HL-60 (cell line): ENCODE data around the gene ZNF511.

ENCODE experiments used
- DNase-seq, 2 experiments: peaks; one replicate each; pipeline ENCODE4 v3.0.0-alpha.2; 2010 to 2020; ENCODE audit warnings: low read depth in 1 of 2, low spot score in 1 of 2
- H3K27ac ChIP-seq: fragments of 250-450 bp; sonication (Bioruptor Pico); replicated peaks from 2 replicates; pipeline ENCODE4 v1.5.1; 2020; ENCODE audit warnings: mild to moderate bottlenecking, moderate library complexity
- H3K27me3 ChIP-seq: fragments of 250-450 bp; sonication (Bioruptor Pico); 2 replicates; pipeline ENCODE4 v1.5.1; 2021; ENCODE audit warnings: mild to moderate bottlenecking, moderate library complexity; ENCODE audit not compliant: insufficient read depth, poor library complexity, severe bottlenecking
- H3K4me3 ChIP-seq: replicated peaks from 2 replicates; pipeline ENCODE4 v1.5.1; 2011; ENCODE audit warnings: mild to moderate bottlenecking, control low read depth, low read length; ENCODE audit not compliant: insufficient read depth
- GABPA ChIP-seq: IDR thresholded peaks from 2 replicates; pipeline ENCODE4 v1.6.1; 2012; ENCODE audit warnings: low read depth
- POLR2AphosphoS5 ChIP-seq: IDR thresholded peaks from 2 replicates; pipeline ENCODE4 v1.6.1; 2012; ENCODE audit warnings: low read depth
- SPI1 ChIP-seq: IDR thresholded peaks from 2 replicates; pipeline ENCODE4 v1.6.1; 2012; ENCODE audit warnings: low read depth, mild to moderate bottlenecking, borderline replicate concordance
- TF ChIP-seq, protein P1 (sequence below): IDR thresholded peaks from one replicate; pipeline ENCODE4 v1.5.1; 2011; ENCODE audit warnings: low read length, control low read depth, inconsistent platforms; ENCODE audit not compliant: insufficient read depth
- TF ChIP-seq, protein P2 (sequence below): IDR thresholded peaks from 2 replicates; pipeline ENCODE4 v1.6.1; 2012; ENCODE audit warnings: low read depth; ENCODE audit not compliant: insufficient replicate concordance

The ZNF511 gene

DNA sequence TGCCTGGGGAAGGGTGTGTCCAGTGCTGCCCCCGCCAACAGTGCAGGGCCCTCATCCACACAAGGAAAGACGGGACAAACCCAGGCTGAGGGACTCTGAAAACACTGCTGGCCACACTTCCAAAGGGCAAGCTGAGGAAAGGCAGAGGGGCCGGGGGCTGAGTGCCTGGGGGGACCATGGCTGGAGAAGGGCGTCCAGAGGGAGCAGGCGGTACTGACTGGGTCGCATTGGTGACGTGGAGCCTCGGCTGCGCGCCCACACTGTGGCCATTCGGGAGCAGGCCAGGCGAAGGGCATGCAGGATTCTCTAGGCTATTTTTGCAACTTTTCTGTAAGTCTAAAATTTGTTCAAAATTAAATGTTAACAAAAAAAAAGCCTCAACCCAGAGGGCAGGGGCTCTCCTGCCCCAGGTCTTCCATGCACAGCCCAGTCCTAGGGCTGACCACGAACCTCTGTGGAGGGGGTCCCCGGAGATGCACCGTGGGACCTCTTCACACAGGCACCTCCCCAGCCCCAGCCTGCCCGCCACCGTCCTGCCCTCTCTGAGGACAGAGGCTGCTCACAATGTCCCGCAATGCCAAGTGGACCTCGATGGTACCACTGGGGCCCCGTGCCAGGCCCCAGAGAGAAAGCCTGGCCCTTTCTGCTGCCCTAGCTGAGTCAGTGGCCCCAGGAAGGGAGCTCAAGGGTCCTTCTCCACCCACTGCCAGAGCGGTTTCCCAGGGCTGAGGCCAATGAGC is 42.5 kb upstream of the ZNF511 start:
- TF ChIP-seq GABPA (no peak), POLR2AphosphoS5 (no peak)
- TF ChIP-seq, protein P1, sequence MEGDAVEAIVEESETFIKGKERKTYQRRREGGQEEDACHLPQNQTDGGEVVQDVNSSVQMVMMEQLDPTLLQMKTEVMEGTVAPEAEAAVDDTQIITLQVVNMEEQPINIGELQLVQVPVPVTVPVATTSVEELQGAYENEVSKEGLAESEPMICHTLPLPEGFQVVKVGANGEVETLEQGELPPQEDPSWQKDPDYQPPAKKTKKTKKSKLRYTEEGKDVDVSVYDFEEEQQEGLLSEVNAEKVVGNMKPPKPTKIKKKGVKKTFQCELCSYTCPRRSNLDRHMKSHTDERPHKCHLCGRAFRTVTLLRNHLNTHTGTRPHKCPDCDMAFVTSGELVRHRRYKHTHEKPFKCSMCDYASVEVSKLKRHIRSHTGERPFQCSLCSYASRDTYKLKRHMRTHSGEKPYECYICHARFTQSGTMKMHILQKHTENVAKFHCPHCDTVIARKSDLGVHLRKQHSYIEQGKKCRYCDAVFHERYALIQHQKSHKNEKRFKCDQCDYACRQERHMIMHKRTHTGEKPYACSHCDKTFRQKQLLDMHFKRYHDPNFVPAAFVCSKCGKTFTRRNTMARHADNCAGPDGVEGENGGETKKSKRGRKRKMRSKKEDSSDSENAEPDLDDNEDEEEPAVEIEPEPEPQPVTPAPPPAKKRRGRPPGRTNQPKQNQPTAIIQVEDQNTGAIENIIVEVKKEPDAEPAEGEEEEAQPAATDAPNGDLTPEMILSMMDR, result no peak
- TF ChIP-seq, protein P2, sequence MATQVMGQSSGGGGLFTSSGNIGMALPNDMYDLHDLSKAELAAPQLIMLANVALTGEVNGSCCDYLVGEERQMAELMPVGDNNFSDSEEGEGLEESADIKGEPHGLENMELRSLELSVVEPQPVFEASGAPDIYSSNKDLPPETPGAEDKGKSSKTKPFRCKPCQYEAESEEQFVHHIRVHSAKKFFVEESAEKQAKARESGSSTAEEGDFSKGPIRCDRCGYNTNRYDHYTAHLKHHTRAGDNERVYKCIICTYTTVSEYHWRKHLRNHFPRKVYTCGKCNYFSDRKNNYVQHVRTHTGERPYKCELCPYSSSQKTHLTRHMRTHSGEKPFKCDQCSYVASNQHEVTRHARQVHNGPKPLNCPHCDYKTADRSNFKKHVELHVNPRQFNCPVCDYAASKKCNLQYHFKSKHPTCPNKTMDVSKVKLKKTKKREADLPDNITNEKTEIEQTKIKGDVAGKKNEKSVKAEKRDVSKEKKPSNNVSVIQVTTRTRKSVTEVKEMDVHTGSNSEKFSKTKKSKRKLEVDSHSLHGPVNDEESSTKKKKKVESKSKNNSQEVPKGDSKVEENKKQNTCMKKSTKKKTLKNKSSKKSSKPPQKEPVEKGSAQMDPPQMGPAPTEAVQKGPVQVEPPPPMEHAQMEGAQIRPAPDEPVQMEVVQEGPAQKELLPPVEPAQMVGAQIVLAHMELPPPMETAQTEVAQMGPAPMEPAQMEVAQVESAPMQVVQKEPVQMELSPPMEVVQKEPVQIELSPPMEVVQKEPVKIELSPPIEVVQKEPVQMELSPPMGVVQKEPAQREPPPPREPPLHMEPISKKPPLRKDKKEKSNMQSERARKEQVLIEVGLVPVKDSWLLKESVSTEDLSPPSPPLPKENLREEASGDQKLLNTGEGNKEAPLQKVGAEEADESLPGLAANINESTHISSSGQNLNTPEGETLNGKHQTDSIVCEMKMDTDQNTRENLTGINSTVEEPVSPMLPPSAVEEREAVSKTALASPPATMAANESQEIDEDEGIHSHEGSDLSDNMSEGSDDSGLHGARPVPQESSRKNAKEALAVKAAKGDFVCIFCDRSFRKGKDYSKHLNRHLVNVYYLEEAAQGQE, result no peak
- H3K27me3 ChIP-seq, result no peaks in the 10 kb centered on the region
- DNase-seq, result no peak

DNA sequence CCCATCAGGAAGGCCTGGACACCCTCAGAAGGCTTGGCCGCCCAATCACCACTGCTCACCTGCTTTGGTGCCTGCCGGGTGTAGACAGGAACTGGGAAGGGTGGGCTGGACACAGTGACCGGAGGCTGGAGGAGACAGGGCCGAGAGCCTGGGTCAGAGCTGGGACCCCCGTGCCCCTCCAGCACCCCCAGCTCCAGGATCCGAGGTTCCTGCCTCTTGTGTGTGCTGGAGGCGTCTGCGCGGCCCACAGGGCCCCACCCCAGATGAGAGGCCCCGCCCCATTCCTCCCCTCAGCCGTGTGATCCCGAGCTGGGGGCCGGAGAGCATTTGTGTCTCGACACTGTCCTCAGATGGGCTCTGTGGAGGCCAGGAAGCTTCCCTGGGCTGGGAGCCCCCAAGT is 41.4 kb upstream of the ZNF511 start:
- TF ChIP-seq SPI1, result no peak
- TF ChIP-seq, protein P2, result no peak
- no peak for TF ChIP-seq GABPA
- Histone ChIP-seq H3K4me3 (no peak overlapping the region), H3K27ac (no peak overlapping the region), H3K27me3 (no peaks in the 10 kb centered on the region)
- no peak for DNase-seq

More for the DNA sequence above, 42.5 kb upstream of the ZNF511 start:
- Histone ChIP-seq H3K4me3 (no peak overlapping the region), H3K27ac (no peak overlapping the region)

DNA sequence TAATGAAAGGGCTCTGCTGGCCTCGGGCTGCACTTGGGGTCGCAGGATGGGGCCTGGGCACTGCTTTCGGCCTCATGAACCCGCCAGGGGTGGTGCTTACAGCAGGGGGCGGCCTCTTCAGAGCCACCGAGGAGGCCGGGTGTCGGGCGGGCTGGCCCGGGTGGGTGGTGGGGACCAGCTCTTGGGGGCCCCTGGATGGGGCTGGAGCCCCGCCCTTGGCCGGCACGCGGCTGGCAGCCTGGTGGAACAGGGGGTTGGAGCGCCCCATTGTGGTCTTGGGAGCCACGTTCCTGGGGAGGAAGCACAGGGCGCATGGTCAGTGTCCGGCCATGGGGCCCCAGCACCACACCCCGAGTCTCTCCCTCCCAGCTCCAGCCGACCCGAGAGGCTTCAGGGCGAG is 40.9 kb upstream of the ZNF511 start:
- H3K27ac ChIP-seq, result no peak overlapping the region
- no peak for DNase-seq
- H3K4me3 ChIP-seq, result no peak overlapping the region
- TF ChIP-seq, protein P2, result no peak
- TF ChIP-seq GABPA (no peak), SPI1 (no peak), POLR2AphosphoS5 (no peak)
- TF ChIP-seq, protein P1, result no peak
- no peaks in the 10 kb centered on the region for H3K27me3 ChIP-seq
